Natural killer cell (primary cell): ENCODE data around the gene USP9Y. TPM values are rescaled to one million over a fixed set of nuclear protein-coding genes. Genes with fewer than 3 reads are reported as not detected.

Experiments
- ATAC-seq, 3 donors: fragments of 150-1000 bp in 2 of 3; fragments of 200-7000 bp in 1 of 3; cut with Tn5 transposase; 1 replicate in 1 of 3; 2 replicates in 2 of 3; pipeline ENCODE4 v1.10.0; 2021; ENCODE audit warnings: mild to moderate bottlenecking in 2 of 3, moderate library complexity in 2 of 3
- DNase-seq, 2 donors: peaks; one replicate each; pipeline versions ENCODE4 v3.0.0 to v3.0.0-alpha.2; 2013 to 2021; ENCODE audit warnings: mixed read lengths in 1 of 2
- H3K27ac ChIP-seq: one replicate; pipeline ENCODE4 v1.5.1; 2013; ENCODE audit warnings: mild to moderate bottlenecking, low read length
- H3K27me3 ChIP-seq: one replicate; pipeline ENCODE4 v1.6.1; 2013; ENCODE audit warnings: low read length; ENCODE audit not compliant: control insufficient read depth, insufficient read depth
- H3K36me3 ChIP-seq: one replicate; pipeline ENCODE4 v1.6.1; 2013; ENCODE audit warnings: low read length; ENCODE audit not compliant: control insufficient read depth, insufficient read depth
- H3K4me1 ChIP-seq: one replicate; pipeline ENCODE4 v1.6.1; 2013; ENCODE audit warnings: low read length; ENCODE audit not compliant: control insufficient read depth, insufficient read depth
- H3K4me3 ChIP-seq: one replicate; pipeline ENCODE4 v1.5.1; 2013; ENCODE audit warnings: low read length
- H3K9me3 ChIP-seq: one replicate; pipeline ENCODE4 v1.6.1; 2013; ENCODE audit warnings: low read length; ENCODE audit not compliant: control insufficient read depth, insufficient read depth
- H3K27ac Mint-ChIP-seq, 2 donors: one replicate each; pipeline ENCODE4 v1.8.0; 2022; ENCODE audit warnings: mild to moderate bottlenecking in 2 of 2, mixed read lengths in 2 of 2, moderate library complexity in 1 of 2
- H3K27me3 Mint-ChIP-seq, 2 donors: one replicate each; pipeline ENCODE4 v1.8.0; 2022; ENCODE audit warnings: low read depth in 2 of 2, mixed read lengths in 2 of 2
- H3K36me3 Mint-ChIP-seq: one replicate; pipeline ENCODE4 v1.8.0; 2022; ENCODE audit warnings: mixed read lengths
- H3K4me1 Mint-ChIP-seq, 2 donors: one replicate each; pipeline ENCODE4 v1.8.0; 2022; ENCODE audit warnings: mixed read lengths in 2 of 2
- H3K4me3 Mint-ChIP-seq: one replicate; pipeline ENCODE4 v1.8.0; 2022; ENCODE audit warnings: mild to moderate bottlenecking, moderate library complexity, mixed read lengths
- H3K9me3 Mint-ChIP-seq, 2 donors: one replicate each; pipeline ENCODE4 v1.8.0; 2022; ENCODE audit warnings: mixed read lengths in 2 of 2
- WGBS: methylation state at CpG from one replicate; pipeline ENCODE4 v1.1.7; 2013; ENCODE audit warnings: missing lambda C conversion rate; ENCODE audit not compliant: insufficient coverage; 5-methylcytosine and 5-hydroxymethylcytosine counted together
- intact Hi-C: fragments of 100-400 bp; cut with micrococcal nuclease; formaldehyde crosslinking; loops from one replicate; pipeline ENCODE4 v1.14.2; 2022
- total RNA-seq, 4 donors: library from RNA; stranded (reverse); fragments of 120-200 nt in 1 of 4; gene quantifications; one replicate each; pipeline versions ENCODE4 v1.2.3 to v1.2.4, GENCODE V29; 2013 to 2022
- TF ChIP-seq, protein P1 (sequence below): fragments of 200-600 bp; IDR thresholded peaks from one replicate; pipeline ENCODE4 v1.8.0; 2022; ENCODE audit warnings: antibody characterized with exemption

Gene USP9Y
- total RNA-seq, 3 donors from 2014 or later (not counting 1 experiment from before 2014, with no cell fraction given) = 32.5 to 38.2 TPM; not detected in 1

DNA sequence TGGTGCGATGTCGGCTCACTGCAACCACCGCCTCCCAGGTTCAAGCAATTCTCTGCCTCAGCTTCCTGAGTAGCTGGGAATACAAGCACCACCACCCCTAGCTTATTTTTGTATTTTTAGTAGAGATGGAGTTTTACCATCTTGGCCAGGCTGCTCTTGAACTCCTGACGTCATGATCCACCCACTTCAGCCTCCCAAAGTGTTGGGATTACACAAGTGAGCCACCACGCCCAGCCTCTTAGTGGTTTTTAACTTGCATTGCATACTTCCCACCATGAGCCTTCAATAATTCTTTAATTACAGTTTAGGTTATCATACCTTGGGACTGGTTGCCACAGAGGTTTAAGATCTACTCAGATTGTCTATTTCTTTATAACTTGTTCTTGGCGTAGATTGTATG lies 14.3 kb downstream of the USP9Y start:
- H3K4me3 ChIP-seq = no peak overlapping the region

DNA sequence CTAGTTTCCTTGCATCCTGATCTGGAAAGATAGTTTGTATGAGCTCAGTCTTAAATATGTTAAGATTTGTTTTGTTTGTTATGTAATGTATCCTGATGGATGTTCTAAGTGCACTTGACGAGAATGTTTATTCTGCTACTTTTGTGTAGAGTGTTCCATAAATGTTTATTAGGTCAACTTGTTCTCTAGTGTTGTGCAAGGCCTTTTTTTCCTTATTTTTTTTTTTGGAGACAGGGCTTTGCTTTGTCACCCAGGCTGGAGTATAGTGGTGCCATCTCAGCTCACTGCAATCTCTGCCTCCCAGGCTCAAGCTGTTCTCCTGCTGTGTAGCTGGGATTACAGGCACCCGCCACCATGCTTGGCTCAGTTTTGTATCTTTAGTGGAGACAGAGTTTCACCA lies 28.7 kb downstream of the USP9Y start:
- Mint-ChIP-seq H3K36me3 (no peaks in the 10 kb centered on the region), H3K4me1 (peaks cover 0 to 20% of the 10 kb centered on the region in 2 donors), H3K27ac (peak overlapping the region in 1 of 2 donors; percentile 31), H3K27me3 (no peaks in the 10 kb centered on the region), H3K4me3 (no peak overlapping the region), H3K9me3 (no peaks in the 10 kb centered on the region)
- Histone ChIP-seq H3K4me1 (no peaks in the 10 kb centered on the region), H3K36me3 (peaks cover 3% of the 10 kb centered on the region), H3K27ac (no peak overlapping the region), H3K9me3 (no peaks in the 10 kb centered on the region), H3K27me3 (no peaks in the 10 kb centered on the region), H3K4me3 (no peak overlapping the region)
- ATAC-seq (no peak), DNase-seq (no peak)
- intact Hi-C loops = no loop called here
- WGBS = 100% methylated on average over 2 of the region's 2 CpGs
- TF ChIP-seq, protein P1, sequence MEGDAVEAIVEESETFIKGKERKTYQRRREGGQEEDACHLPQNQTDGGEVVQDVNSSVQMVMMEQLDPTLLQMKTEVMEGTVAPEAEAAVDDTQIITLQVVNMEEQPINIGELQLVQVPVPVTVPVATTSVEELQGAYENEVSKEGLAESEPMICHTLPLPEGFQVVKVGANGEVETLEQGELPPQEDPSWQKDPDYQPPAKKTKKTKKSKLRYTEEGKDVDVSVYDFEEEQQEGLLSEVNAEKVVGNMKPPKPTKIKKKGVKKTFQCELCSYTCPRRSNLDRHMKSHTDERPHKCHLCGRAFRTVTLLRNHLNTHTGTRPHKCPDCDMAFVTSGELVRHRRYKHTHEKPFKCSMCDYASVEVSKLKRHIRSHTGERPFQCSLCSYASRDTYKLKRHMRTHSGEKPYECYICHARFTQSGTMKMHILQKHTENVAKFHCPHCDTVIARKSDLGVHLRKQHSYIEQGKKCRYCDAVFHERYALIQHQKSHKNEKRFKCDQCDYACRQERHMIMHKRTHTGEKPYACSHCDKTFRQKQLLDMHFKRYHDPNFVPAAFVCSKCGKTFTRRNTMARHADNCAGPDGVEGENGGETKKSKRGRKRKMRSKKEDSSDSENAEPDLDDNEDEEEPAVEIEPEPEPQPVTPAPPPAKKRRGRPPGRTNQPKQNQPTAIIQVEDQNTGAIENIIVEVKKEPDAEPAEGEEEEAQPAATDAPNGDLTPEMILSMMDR = no peak

More for the DNA sequence above, 14.3 kb downstream of the USP9Y start:
- H3K4me1 ChIP-seq = no peaks in the 10 kb centered on the region
- H3K27ac ChIP-seq = no peak overlapping the region
- H3K36me3 ChIP-seq = peaks cover 12% of the 10 kb centered on the region
- no peaks in the 10 kb centered on the region for H3K9me3 ChIP-seq
- no peaks in the 10 kb centered on the region for H3K27me3 ChIP-seq
- no peak for ATAC-seq
- Mint-ChIP-seq H3K27me3 (no peaks in the 10 kb centered on the region), H3K9me3 (no peaks in the 10 kb centered on the region), H3K36me3 (no peaks in the 10 kb centered on the region), H3K4me3 (no peak overlapping the region), H3K4me1 (peaks cover 0 to 8% of the 10 kb centered on the region in 2 donors), H3K27ac (no peak overlapping the region)
- TF ChIP-seq, protein P1 = no peak
- DNase-seq = no peak
- WGBS = 86% methylated on average over 2 of the region's 6 CpGs
- intact Hi-C loops = no loop called here

DNA sequence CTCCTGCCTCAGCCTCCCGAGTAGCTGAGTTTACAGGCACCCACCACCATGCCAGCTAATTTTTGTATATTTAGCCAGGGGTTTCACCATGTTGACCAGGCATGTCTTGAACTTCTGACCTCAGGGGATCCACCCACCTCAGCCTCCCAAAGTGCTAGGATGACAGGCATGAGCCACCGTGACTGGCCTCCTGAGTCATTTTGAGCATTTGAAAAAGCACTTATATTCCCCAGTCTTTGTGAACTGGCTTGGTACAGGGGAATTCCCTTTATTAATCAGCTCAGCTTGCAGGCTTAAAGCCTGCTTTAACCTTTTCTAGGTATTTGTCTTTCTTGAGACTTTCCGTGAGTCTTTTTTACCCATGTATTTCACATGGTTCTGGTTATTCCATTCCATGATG lies 32.6 kb downstream of the USP9Y start:
- H3K4me3 Mint-ChIP-seq = no peak overlapping the region
- H3K9me3 ChIP-seq = no peaks in the 10 kb centered on the region
- H3K4me3 ChIP-seq = no peak overlapping the region
- intact Hi-C loops = no loop called here
- WGBS = 75% methylated on average over 3 of the region's 3 CpGs
- no peak overlapping the region for H3K27ac ChIP-seq
- no peaks in the 10 kb centered on the region for H3K27me3 Mint-ChIP-seq
- ATAC-seq = no peak
- H3K4me1 Mint-ChIP-seq = peaks cover 0 to 16% of the 10 kb centered on the region in 2 donors
- no peak for DNase-seq
- H3K27me3 ChIP-seq = no peaks in the 10 kb centered on the region
- TF ChIP-seq, protein P1 = no peak
- peaks cover 8% of the 10 kb centered on the region for H3K36me3 ChIP-seq
- H3K36me3 Mint-ChIP-seq = no peaks in the 10 kb centered on the region
- H3K9me3 Mint-ChIP-seq = no peaks in the 10 kb centered on the region
- no peak overlapping the region for H3K27ac Mint-ChIP-seq
- no peaks in the 10 kb centered on the region for H3K4me1 ChIP-seq

DNA sequence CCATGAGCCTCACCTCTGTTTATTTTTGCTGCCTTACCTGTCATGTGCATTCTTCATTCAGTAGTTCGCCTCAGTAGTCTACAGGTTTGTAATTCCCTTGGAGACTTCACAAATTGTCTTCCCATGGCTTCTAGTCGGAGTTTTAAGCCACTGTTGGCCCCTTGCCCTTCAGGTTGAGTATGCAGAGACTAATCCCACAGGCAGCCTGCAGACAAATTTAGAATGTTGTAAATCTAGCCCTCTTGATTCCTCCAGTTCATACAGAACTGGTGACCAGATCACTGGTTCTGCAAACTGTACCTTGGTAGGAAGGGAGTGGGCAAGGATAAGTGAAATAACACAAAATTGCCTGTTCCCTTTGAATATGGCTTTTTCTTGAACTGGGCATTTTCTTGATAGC lies 33.0 kb downstream of the USP9Y start:
- Mint-ChIP-seq H3K27me3 (no peaks in the 10 kb centered on the region), H3K4me1 (peaks cover 0 to 13% of the 10 kb centered on the region in 2 donors), H3K27ac (no peak overlapping the region), H3K36me3 (no peaks in the 10 kb centered on the region), H3K9me3 (no peaks in the 10 kb centered on the region), H3K4me3 (no peak overlapping the region)
- H3K9me3 ChIP-seq = no peaks in the 10 kb centered on the region
- H3K36me3 ChIP-seq = peaks cover 8% of the 10 kb centered on the region
- no peak overlapping the region for H3K27ac ChIP-seq
- WGBS = 100% methylated on average over 2 of the region's 2 CpGs
- intact Hi-C loops = no loop called here
- TF ChIP-seq, protein P1 = no peak
- no peaks in the 10 kb centered on the region for H3K27me3 ChIP-seq
- H3K4me1 ChIP-seq = no peaks in the 10 kb centered on the region
- ATAC-seq (no peak), DNase-seq (no peak)
- no peak overlapping the region for H3K4me3 ChIP-seq
